HepG2 (cell line): ENCODE data around the gene AJUBA. TPM values are rescaled to one million over a fixed set of nuclear protein-coding genes. Genes with fewer than 3 reads are reported as not detected.

ENCODE experiments used
- DMAP1 ChIP-seq: IDR thresholded peaks from 2 replicates; pipeline ENCODE4 v1.6.1; 2016
- HDAC2 ChIP-seq: sonication (generic); formaldehyde crosslinking; IDR thresholded peaks from 2 replicates; pipeline ENCODE4 v1.4.0; 2020; ENCODE audit warnings: missing genetic modification reagents
- HMG20B ChIP-seq: conservative IDR thresholded peaks from 2 replicates; pipeline ENCODE4 v1.6.1; 2016; ENCODE audit warnings: missing genetic modification reagents, missing compliant biosample characterization
- JUN ChIP-seq: sonication (generic); formaldehyde crosslinking; IDR thresholded peaks from 2 replicates; pipeline ENCODE4 v1.4.0; 2020; ENCODE audit warnings: mild to moderate bottlenecking, missing genetic modification reagents
- KDM4B ChIP-seq: sonication (generic); formaldehyde crosslinking; IDR thresholded peaks from 2 replicates; pipeline ENCODE4 v1.4.0; 2020; ENCODE audit warnings: missing genetic modification reagents
- NBN ChIP-seq: fragments of 450-650 bp; conservative IDR thresholded peaks from 2 replicates; pipeline ENCODE4 v1.6.1; 2017
- SAP130 ChIP-seq: IDR thresholded peaks from 2 replicates; pipeline ENCODE4 v1.6.1; 2016; ENCODE audit warnings: low read depth
- SOX13 ChIP-seq, 3 experiments: fragments of 450-650 bp in 1 of 3; sonication (generic) in 1 of 3; formaldehyde crosslinking in 1 of 3; IDR thresholded peaks in 2 of 3; conservative IDR thresholded peaks in 1 of 3; 2 replicates each; pipeline versions ENCODE4 v1.5.0 to v1.6.1; 2016 to 2020; ENCODE audit warnings: antibody characterized with exemption in 1 of 3, mild to moderate bottlenecking in 1 of 3, missing compliant biosample characterization in 1 of 3, missing genetic modification reagents in 1 of 3, moderate library complexity in 1 of 3
- ZNF33A ChIP-seq: sonication (generic); formaldehyde crosslinking; IDR thresholded peaks from 2 replicates; pipeline ENCODE4 v1.5.1; 2020; ENCODE audit warnings: missing genetic modification reagents, mild to moderate bottlenecking, moderate library complexity, borderline replicate concordance
- ZNF782 ChIP-seq: sonication (generic); formaldehyde crosslinking; IDR thresholded peaks from 2 replicates; pipeline ENCODE4 v1.4.0; 2020; ENCODE audit warnings: missing genetic modification reagents, mild to moderate bottlenecking, borderline replicate concordance
- ZSCAN25 ChIP-seq: sonication (generic); formaldehyde crosslinking; IDR thresholded peaks from 2 replicates; pipeline ENCODE4 v1.8.0; 2022; ENCODE audit warnings: mild to moderate bottlenecking, missing genetic modification reagents
- polyA plus RNA-seq, 8 experiments: library from polyadenylated mRNA; depleted of rRNA in 3 of 8; stranded (reverse) in 7 of 8; unstranded in 1 of 8; fragments of >200 nt; fragmentation: Illumina TruSeq in 4 of 8; extraction: Trizol in 4 of 8; gene quantifications; 2 replicates each; pipeline versions ENCODE4 v1.2.1 to v1.2.3, GENCODE V29; 2011 to 2016; ENCODE audit warnings: low read depth in 4 of 8, missing spikeins in 1 of 8, mixed read lengths in 1 of 8; ENCODE audit not compliant: insufficient read depth in 1 of 8
- total RNA-seq, 5 experiments: library from RNA; depleted of rRNA; stranded (reverse); fragments of >200 nt; fragmentation: Illumina TruSeq; extraction: Trizol; gene quantifications; 2 replicates each; pipeline ENCODE4 v1.2.3, GENCODE V29; 2016; ENCODE audit warnings: low read depth in 1 of 5
- TF ChIP-seq, protein P1 (sequence below): sonication (generic); formaldehyde crosslinking; IDR thresholded peaks from 2 replicates; pipeline ENCODE4 v1.4.0; 2020; ENCODE audit warnings: missing genetic modification reagents
- TF ChIP-seq, protein P2 (sequence below): sonication (generic); IDR thresholded peaks from 2 replicates; pipeline ENCODE4 v1.6.1; 2016; ENCODE audit warnings: low read depth, borderline replicate concordance
- TF ChIP-seq, protein P3 (sequence below): IDR thresholded peaks from 2 replicates; pipeline ENCODE4 v1.6.1; 2016; ENCODE audit warnings: missing genetic modification reagents, missing compliant biosample characterization
- TF ChIP-seq, protein P4 (sequence below): IDR thresholded peaks from 2 replicates; pipeline ENCODE4 v1.6.1; 2016
- TF ChIP-seq, protein P5 (sequence below): sonication (generic); formaldehyde crosslinking; IDR thresholded peaks from 2 replicates; pipeline ENCODE4 v1.4.0; 2020; ENCODE audit warnings: missing genetic modification reagents
- TF ChIP-seq, protein P6 (sequence below): sonication (generic); formaldehyde crosslinking; IDR thresholded peaks from 2 replicates; pipeline ENCODE4 v1.4.0; 2020; ENCODE audit warnings: mild to moderate bottlenecking, missing genetic modification reagents
- TF ChIP-seq, protein P7 (sequence below): sonication (generic); formaldehyde crosslinking; IDR thresholded peaks from 2 replicates; pipeline ENCODE4 v1.8.0; 2022; ENCODE audit warnings: missing genetic modification reagents, mild to moderate bottlenecking, borderline replicate concordance

AJUBA gene
- total and polyA plus RNA-seq, 2 of the 13 experiments (the other 11 are each of a cell fraction or from before 2014, with no cell fraction given) = 157 to 241 TPM

DNA sequence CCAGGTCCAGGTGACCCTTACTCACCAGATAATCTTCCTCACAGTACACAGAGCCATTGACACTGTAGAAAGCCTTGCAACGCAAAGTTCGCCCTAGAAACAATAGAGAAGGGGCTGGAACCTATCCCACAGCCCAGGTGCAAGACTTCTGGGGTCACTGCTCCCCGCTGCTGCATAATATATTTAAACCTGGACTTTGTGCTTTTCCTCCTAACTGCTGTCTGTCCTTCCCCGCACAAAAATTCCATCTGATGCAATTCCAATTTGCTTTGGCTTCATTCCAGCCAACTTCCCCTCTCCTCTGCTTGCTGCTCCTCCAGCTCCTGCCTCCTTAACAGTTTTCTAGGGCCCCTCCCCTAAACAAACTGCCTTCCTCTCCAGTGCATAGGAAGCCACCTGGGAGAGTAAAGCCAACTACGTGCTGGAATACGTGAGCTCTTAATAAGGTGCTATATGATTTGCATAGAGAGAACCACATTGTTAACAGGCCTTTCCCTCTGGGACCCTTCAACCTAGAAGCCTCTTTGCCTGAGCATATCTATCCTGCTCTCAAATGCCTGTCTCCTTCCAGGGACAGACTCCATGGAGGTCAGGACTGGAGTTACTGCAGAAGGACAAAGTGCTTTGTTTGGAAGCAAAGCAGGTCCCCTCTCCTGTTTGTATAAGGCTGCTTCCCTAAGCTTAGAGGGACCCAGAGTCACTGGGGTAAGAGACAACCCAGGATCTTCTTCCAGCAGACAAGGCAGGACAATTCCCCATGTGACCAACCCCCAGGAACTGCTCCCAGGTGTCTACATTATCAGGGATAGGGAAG is 5.5 kb downstream of the AJUBA start (continued):
- TF ChIP-seq, protein P1, sequence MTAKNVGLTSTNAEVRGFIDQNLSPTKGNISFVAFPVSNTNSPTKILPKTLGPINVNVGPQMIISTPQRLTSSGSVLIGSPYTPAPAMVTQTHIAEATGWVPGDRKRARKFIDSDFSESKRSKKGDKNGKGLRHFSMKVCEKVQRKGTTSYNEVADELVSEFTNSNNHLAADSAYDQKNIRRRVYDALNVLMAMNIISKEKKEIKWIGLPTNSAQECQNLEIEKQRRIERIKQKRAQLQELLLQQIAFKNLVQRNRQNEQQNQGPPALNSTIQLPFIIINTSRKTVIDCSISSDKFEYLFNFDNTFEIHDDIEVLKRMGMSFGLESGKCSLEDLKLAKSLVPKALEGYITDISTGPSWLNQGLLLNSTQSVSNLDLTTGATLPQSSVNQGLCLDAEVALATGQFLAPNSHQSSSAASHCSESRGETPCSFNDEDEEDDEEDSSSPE = peak; percentile 82
- TF ChIP-seq SOX13 (IDR thresholded peaks at IDR 0.05) (no peak), SOX13 (CRISPR knock-in tag; conservative IDR thresholded peaks at IDR 0.05 in 1 of 2, IDR thresholded peaks at IDR 0.05 in 1 of 2) (peak; percentile 7 to 98; a peak in 2 of 4 replicates), ZSCAN25 (CRISPR knock-in tag) (peak; percentile 73; the same call in 1 of the 2 replicates), SAP130 (CRISPR knock-in tag) (peak; percentile 96), NBN (no peak), ZNF782 (CRISPR knock-in tag) (peak; percentile 83; the same call in 1 of the 2 replicates), KDM4B (peak; percentile 94), HMG20B (CRISPR knock-in tag) (peak; percentile 96), JUN (CRISPR knock-in tag) (peak; percentile 95), DMAP1 (CRISPR knock-in tag) (peak; percentile 94), HDAC2 (peak; percentile 98), ZNF33A (CRISPR knock-in tag) (no peak)
- TF ChIP-seq, protein P2, sequence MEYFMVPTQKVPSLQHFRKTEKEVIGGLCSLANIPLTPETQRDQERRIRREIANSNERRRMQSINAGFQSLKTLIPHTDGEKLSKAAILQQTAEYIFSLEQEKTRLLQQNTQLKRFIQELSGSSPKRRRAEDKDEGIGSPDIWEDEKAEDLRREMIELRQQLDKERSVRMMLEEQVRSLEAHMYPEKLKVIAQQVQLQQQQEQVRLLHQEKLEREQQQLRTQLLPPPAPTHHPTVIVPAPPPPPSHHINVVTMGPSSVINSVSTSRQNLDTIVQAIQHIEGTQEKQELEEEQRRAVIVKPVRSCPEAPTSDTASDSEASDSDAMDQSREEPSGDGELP = peak; percentile 94
- TF ChIP-seq, protein P3, sequence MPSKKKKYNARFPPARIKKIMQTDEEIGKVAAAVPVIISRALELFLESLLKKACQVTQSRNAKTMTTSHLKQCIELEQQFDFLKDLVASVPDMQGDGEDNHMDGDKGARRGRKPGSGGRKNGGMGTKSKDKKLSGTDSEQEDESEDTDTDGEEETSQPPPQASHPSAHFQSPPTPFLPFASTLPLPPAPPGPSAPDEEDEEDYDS (CRISPR knock-in tag) = peak; percentile 87
- TF ChIP-seq, protein P4, sequence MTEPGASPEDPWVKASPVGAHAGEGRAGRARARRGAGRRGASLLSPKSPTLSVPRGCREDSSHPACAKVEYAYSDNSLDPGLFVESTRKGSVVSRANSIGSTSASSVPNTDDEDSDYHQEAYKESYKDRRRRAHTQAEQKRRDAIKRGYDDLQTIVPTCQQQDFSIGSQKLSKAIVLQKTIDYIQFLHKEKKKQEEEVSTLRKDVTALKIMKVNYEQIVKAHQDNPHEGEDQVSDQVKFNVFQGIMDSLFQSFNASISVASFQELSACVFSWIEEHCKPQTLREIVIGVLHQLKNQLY (CRISPR knock-in tag) = peak; percentile 66; the same call in 1 of the 2 replicates
- TF ChIP-seq, protein P5, sequence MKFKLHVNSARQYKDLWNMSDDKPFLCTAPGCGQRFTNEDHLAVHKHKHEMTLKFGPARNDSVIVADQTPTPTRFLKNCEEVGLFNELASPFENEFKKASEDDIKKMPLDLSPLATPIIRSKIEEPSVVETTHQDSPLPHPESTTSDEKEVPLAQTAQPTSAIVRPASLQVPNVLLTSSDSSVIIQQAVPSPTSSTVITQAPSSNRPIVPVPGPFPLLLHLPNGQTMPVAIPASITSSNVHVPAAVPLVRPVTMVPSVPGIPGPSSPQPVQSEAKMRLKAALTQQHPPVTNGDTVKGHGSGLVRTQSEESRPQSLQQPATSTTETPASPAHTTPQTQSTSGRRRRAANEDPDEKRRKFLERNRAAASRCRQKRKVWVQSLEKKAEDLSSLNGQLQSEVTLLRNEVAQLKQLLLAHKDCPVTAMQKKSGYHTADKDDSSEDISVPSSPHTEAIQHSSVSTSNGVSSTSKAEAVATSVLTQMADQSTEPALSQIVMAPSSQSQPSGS (CRISPR knock-in tag) = peak; percentile 99
- TF ChIP-seq, protein P6, sequence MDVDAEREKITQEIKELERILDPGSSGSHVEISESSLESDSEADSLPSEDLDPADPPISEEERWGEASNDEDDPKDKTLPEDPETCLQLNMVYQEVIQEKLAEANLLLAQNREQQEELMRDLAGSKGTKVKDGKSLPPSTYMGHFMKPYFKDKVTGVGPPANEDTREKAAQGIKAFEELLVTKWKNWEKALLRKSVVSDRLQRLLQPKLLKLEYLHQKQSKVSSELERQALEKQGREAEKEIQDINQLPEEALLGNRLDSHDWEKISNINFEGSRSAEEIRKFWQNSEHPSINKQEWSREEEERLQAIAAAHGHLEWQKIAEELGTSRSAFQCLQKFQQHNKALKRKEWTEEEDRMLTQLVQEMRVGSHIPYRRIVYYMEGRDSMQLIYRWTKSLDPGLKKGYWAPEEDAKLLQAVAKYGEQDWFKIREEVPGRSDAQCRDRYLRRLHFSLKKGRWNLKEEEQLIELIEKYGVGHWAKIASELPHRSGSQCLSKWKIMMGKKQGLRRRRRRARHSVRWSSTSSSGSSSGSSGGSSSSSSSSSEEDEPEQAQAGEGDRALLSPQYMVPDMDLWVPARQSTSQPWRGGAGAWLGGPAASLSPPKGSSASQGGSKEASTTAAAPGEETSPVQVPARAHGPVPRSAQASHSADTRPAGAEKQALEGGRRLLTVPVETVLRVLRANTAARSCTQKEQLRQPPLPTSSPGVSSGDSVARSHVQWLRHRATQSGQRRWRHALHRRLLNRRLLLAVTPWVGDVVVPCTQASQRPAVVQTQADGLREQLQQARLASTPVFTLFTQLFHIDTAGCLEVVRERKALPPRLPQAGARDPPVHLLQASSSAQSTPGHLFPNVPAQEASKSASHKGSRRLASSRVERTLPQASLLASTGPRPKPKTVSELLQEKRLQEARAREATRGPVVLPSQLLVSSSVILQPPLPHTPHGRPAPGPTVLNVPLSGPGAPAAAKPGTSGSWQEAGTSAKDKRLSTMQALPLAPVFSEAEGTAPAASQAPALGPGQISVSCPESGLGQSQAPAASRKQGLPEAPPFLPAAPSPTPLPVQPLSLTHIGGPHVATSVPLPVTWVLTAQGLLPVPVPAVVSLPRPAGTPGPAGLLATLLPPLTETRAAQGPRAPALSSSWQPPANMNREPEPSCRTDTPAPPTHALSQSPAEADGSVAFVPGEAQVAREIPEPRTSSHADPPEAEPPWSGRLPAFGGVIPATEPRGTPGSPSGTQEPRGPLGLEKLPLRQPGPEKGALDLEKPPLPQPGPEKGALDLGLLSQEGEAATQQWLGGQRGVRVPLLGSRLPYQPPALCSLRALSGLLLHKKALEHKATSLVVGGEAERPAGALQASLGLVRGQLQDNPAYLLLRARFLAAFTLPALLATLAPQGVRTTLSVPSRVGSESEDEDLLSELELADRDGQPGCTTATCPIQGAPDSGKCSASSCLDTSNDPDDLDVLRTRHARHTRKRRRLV (CRISPR knock-in tag) = no peak
- TF ChIP-seq, protein P7, sequence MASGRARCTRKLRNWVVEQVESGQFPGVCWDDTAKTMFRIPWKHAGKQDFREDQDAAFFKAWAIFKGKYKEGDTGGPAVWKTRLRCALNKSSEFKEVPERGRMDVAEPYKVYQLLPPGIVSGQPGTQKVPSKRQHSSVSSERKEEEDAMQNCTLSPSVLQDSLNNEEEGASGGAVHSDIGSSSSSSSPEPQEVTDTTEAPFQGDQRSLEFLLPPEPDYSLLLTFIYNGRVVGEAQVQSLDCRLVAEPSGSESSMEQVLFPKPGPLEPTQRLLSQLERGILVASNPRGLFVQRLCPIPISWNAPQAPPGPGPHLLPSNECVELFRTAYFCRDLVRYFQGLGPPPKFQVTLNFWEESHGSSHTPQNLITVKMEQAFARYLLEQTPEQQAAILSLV (CRISPR knock-in tag) = peak; percentile 97; the same call in 1 of the 2 replicates
